WTC11 (cell line): ENCODE measurements around the gene KCNJ14. TPM values are rescaled to one million over a fixed set of nuclear protein-coding genes. Genes with fewer than 3 reads are reported as not detected.

Experiments used
- ATAC-seq: fragments of 200-7000 bp; cut with Tn5 transposase; 2 replicates; pipeline ENCODE4 v1.10.0; 2021; ENCODE audit warnings: mild to moderate bottlenecking, moderate library complexity
- CTCF ChIA-PET: fragments of 300-600 bp; sonication (Branson Sonifier 250); formaldehyde crosslinking; loops from one replicate; lab custom pipeline; 2021; ENCODE audit warnings: antibody characterized with exemption; lab: Charles Lee
- POLR2A ChIA-PET: fragments of 350-600 bp; sonication (Branson Sonifier 250); formaldehyde crosslinking; loops from one replicate; lab custom pipeline; 2021; ENCODE audit warnings: antibody characterized with exemption; lab: Charles Lee
- DNase-seq: peaks from one replicate; pipeline ENCODE4 v3.0.0; 2021; ENCODE audit warnings: low spot score
- H3K27ac Mint-ChIP-seq: 2 replicates; pipeline ENCODE4 v1.8.0; 2021; ENCODE audit warnings: mixed read lengths
- H3K27me3 Mint-ChIP-seq: 2 replicates; pipeline ENCODE4 v1.8.0; 2021; ENCODE audit warnings: low read depth, mild to moderate bottlenecking, moderate library complexity, mixed read lengths
- H3K36me3 Mint-ChIP-seq: 2 replicates; pipeline ENCODE4 v1.8.0; 2021; ENCODE audit warnings: mixed read lengths
- H3K4me1 Mint-ChIP-seq: 2 replicates; pipeline ENCODE4 v1.8.0; 2022; ENCODE audit warnings: mixed read lengths
- H3K4me3 Mint-ChIP-seq: 2 replicates; pipeline ENCODE4 v1.8.0; 2021; ENCODE audit warnings: mild to moderate bottlenecking, moderate library complexity, mixed read lengths
- H3K9me3 Mint-ChIP-seq: 2 replicates; pipeline ENCODE4 v1.8.0; 2021; ENCODE audit warnings: mixed read lengths
- CBFB ChIP-seq: sonication (generic); formaldehyde crosslinking; IDR thresholded peaks from 2 replicates; pipeline ENCODE4 v1.8.1; 2022; ENCODE audit warnings: mild to moderate bottlenecking, low read depth, missing genetic modification reagents
- EMX1 ChIP-seq: fragments of 250-450 bp; sonication (Bioruptor Pico); IDR thresholded peaks from 2 replicates; pipeline ENCODE4 v1.8.0; 2021; ENCODE audit warnings: mild to moderate bottlenecking
- FOXP1 ChIP-seq: sonication (generic); formaldehyde crosslinking; IDR thresholded peaks from 2 replicates; pipeline ENCODE4 v1.8.0; 2022; ENCODE audit warnings: missing genetic modification reagents, mild to moderate bottlenecking, moderate library complexity, borderline replicate concordance
- GABPB1 ChIP-seq: sonication (generic); formaldehyde crosslinking; IDR thresholded peaks from 2 replicates; pipeline ENCODE4 v1.8.1; 2023; ENCODE audit warnings: mild to moderate bottlenecking, missing genetic modification reagents
- GTF2I ChIP-seq: fragments of 250-450 bp; sonication (Bioruptor Pico); conservative IDR thresholded peaks from 2 replicates; pipeline ENCODE4 v1.4.0; 2021; ENCODE audit warnings: mild to moderate bottlenecking
- KAT7 ChIP-seq: sonication (generic); formaldehyde crosslinking; IDR thresholded peaks from 2 replicates; pipeline ENCODE4 v1.8.1; 2023; ENCODE audit warnings: missing genetic modification reagents, mild to moderate bottlenecking, borderline replicate concordance
- NR1H2 ChIP-seq: sonication (generic); formaldehyde crosslinking; IDR thresholded peaks from 2 replicates; pipeline ENCODE4 v1.9.0; 2021; ENCODE audit warnings: mild to moderate bottlenecking, moderate library complexity, missing genetic modification reagents
- NR2C2 ChIP-seq: sonication (generic); formaldehyde crosslinking; IDR thresholded peaks from 2 replicates; pipeline ENCODE4 v1.8.0; 2022; ENCODE audit warnings: mild to moderate bottlenecking, missing genetic modification reagents
- RELA ChIP-seq: sonication (generic); formaldehyde crosslinking; IDR thresholded peaks from 2 replicates; pipeline ENCODE4 v1.8.1; 2022; ENCODE audit warnings: missing genetic modification reagents, mild to moderate bottlenecking, borderline replicate concordance
- RORB ChIP-seq: fragments of 250-450 bp; sonication (Bioruptor Pico); IDR thresholded peaks from 2 replicates; pipeline ENCODE4 v1.9.0; 2021; ENCODE audit warnings: mild to moderate bottlenecking
- SOX15 ChIP-seq: fragments of 250-450 bp; sonication (Bioruptor Pico); IDR thresholded peaks from 2 replicates; pipeline ENCODE4 v1.9.0; 2021; ENCODE audit warnings: mild to moderate bottlenecking
- TEAD1 ChIP-seq: sonication (generic); formaldehyde crosslinking; IDR thresholded peaks from 2 replicates; pipeline ENCODE4 v1.8.0; 2022; ENCODE audit warnings: mild to moderate bottlenecking, missing genetic modification reagents
- TEAD4 ChIP-seq: sonication (generic); formaldehyde crosslinking; IDR thresholded peaks from 2 replicates; pipeline ENCODE4 v1.8.0; 2022; ENCODE audit warnings: mild to moderate bottlenecking, missing genetic modification reagents
- TP53 ChIP-seq: sonication (generic); formaldehyde crosslinking; IDR thresholded peaks from 2 replicates; pipeline ENCODE4 v1.8.1; 2023; ENCODE audit warnings: mild to moderate bottlenecking, missing genetic modification reagents
- ZNF121 ChIP-seq: sonication (generic); formaldehyde crosslinking; IDR thresholded peaks from 2 replicates; pipeline ENCODE4 v1.8.0; 2023; ENCODE audit warnings: missing genetic modification reagents
- ZNF138 ChIP-seq: sonication (generic); formaldehyde crosslinking; conservative IDR thresholded peaks from 2 replicates; pipeline ENCODE4 v1.8.1; 2022; ENCODE audit warnings: mild to moderate bottlenecking, moderate library complexity, missing genetic modification reagents
- total RNA-seq: library from RNA; stranded (reverse); gene quantifications from 3 replicates; pipeline ENCODE4 v1.2.3, GENCODE V29; 2021
- TF ChIP-seq, protein P1 (sequence below): fragments of 250-450 bp; sonication (Bioruptor Pico); conservative IDR thresholded peaks from 2 replicates; pipeline ENCODE4 v1.9.0; 2021; ENCODE audit warnings: mild to moderate bottlenecking
- TF ChIP-seq, protein P2 (sequence below): sonication (generic); formaldehyde crosslinking; IDR thresholded peaks from 2 replicates; pipeline ENCODE4 v1.8.0; 2023; ENCODE audit warnings: missing genetic modification reagents
- TF ChIP-seq, protein P3 (sequence below): sonication (generic); formaldehyde crosslinking; conservative IDR thresholded peaks from 2 replicates; pipeline ENCODE4 v1.8.1; 2023; ENCODE audit warnings: mild to moderate bottlenecking, low read depth, missing genetic modification reagents, moderate library complexity
- TF ChIP-seq, protein P4 (sequence below): sonication (generic); formaldehyde crosslinking; IDR thresholded peaks from 2 replicates; pipeline ENCODE4 v1.8.1; 2023; ENCODE audit warnings: mild to moderate bottlenecking, missing genetic modification reagents, moderate library complexity
- TF ChIP-seq, protein P5 (sequence below): sonication (generic); formaldehyde crosslinking; IDR thresholded peaks from 2 replicates; pipeline ENCODE4 v1.8.0; 2023; ENCODE audit warnings: missing genetic modification reagents, mild to moderate bottlenecking, borderline replicate concordance
- TF ChIP-seq, protein P6 (sequence below): sonication (generic); formaldehyde crosslinking; IDR thresholded peaks from 2 replicates; pipeline ENCODE4 v1.8.0; 2022; ENCODE audit warnings: mild to moderate bottlenecking, missing genetic modification reagents

The KCNJ14 gene
- total RNA-seq, 1 experiment from 2014 or later, result 1.4 TPM

DNA sequence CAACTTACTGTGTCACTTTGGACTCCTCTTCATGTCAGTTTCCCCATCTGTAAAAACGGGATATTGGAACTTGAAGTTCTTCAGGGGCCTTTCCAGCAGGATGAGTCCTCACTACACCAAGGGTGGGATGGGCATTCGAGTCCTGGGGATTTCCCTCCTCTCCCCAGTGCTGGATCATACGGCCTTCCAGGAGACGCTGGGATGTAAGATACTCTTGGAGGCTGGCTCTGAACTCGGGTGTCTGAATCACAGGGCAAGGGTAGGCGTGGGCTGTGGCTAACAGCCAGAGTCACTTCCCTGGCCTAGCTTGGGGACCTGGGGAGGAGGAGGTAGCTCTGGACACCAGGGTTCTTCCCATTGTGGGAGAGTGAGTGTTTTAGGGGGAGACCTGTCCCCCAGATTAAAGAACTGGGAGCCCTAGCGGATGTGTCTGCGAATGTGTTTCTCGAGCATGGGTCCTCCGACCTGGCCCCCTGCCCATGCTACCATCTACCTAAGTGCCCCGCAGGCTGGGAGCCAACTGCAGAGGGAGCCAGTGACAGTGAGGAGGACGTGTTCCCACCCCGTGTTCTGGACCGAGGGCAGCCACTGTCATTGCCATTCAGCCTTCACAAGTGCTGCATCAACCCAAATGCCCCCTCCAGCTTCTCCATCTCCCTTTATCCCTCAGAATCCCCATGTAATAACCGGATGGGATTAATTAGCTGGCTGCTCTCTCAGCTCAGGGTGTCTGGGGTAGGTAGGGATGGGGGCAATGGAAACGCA lies 11.4 kb downstream of the KCNJ14 start (continued):
- TF ChIP-seq, protein P1, sequence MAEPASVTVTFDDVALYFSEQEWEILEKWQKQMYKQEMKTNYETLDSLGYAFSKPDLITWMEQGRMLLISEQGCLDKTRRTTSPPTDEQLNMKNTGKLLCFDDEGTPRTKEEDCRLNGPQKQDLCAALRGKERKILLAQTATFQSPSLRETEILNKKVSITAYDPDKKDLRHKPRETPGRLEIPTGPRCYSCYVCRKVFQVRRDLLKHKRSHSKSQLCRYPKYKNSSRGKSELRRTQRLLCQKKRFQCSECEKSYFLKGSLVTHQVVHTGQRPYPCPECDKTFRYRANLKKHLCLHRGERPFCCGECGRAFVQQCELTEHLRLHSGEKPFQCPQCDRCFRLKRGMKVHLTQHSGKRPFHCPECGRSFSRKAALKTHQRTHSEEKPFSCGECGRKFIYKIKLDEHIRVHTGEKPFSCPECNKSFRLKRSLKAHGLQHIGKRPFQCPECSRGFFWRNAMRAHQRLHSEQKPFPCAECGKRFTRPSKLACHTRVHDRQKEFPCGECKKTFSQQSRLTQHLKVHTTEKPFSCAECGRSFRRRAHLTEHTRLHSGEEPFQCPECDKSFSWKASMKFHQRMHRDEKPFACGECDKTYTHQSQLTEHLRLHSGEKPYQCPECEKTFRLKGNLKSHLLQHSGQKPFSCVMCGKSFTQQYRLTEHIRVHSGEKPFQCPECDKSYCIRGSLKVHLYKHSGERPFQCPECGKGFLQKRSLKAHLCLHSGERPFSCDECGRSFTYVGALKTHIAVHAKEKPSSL (CRISPR knock-in tag), result no peak
- TF ChIP-seq, protein P2, sequence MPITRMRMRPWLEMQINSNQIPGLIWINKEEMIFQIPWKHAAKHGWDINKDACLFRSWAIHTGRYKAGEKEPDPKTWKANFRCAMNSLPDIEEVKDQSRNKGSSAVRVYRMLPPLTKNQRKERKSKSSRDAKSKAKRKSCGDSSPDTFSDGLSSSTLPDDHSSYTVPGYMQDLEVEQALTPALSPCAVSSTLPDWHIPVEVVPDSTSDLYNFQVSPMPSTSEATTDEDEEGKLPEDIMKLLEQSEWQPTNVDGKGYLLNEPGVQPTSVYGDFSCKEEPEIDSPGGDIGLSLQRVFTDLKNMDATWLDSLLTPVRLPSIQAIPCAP (CRISPR knock-in tag), result no peak
- no peak for TF ChIP-seq RELA (CRISPR knock-in tag)
- TF ChIP-seq TP53 (CRISPR knock-in tag), result no peak
- TF ChIP-seq ZNF138 (CRISPR knock-in tag), result no peak
- TF ChIP-seq, protein P3, sequence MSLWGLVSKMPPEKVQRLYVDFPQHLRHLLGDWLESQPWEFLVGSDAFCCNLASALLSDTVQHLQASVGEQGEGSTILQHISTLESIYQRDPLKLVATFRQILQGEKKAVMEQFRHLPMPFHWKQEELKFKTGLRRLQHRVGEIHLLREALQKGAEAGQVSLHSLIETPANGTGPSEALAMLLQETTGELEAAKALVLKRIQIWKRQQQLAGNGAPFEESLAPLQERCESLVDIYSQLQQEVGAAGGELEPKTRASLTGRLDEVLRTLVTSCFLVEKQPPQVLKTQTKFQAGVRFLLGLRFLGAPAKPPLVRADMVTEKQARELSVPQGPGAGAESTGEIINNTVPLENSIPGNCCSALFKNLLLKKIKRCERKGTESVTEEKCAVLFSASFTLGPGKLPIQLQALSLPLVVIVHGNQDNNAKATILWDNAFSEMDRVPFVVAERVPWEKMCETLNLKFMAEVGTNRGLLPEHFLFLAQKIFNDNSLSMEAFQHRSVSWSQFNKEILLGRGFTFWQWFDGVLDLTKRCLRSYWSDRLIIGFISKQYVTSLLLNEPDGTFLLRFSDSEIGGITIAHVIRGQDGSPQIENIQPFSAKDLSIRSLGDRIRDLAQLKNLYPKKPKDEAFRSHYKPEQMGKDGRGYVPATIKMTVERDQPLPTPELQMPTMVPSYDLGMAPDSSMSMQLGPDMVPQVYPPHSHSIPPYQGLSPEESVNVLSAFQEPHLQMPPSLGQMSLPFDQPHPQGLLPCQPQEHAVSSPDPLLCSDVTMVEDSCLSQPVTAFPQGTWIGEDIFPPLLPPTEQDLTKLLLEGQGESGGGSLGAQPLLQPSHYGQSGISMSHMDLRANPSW, result no peak
- TF ChIP-seq, protein P4, sequence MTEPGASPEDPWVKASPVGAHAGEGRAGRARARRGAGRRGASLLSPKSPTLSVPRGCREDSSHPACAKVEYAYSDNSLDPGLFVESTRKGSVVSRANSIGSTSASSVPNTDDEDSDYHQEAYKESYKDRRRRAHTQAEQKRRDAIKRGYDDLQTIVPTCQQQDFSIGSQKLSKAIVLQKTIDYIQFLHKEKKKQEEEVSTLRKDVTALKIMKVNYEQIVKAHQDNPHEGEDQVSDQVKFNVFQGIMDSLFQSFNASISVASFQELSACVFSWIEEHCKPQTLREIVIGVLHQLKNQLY, result no peak
- no peak for TF ChIP-seq GTF2I (CRISPR knock-in tag)
- TF ChIP-seq SOX15 (CRISPR knock-in tag), result no peak

DNA sequence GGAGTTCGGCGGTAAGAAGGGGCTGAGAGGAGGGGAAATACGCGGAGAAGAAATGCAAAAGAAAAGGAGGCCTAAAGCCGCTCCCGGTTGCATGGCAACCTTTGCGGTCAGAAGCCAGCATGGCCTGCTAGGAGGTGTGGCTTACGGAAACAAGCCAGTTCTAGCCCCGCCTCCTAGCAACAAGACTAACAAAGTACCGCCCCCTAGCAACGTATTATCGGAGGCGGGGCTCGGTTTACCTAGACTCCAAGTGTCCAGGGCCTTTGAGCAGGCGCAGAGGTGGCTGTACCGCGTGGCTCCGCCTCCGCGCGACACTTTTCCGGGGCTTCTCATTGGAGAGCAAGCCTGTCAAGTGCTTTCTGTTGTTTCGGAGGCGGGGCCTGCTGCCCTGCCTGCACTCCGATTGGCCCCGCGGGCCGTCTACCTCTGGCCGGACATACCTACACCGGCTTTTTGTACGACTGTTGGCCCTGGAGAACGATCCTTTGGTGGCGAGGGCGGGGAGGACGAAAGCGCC lies 13.5 kb downstream of the KCNJ14 start:
- Mint-ChIP-seq H3K27ac (peak overlapping the region; percentile 85), H3K27me3 (peaks cover 23% of the 10 kb centered on the region), H3K9me3 (no peaks in the 10 kb centered on the region), H3K4me3 (peak overlapping the region; percentile 82), H3K4me1 (peaks cover 8% of the 10 kb centered on the region), H3K36me3 (peaks cover 32% of the 10 kb centered on the region)
- ATAC-seq (peak; percentile 93), DNase-seq (peak; percentile 100)
- ChIA-PET POLR2A (no interaction called here), CTCF (interaction anchor here (0.7 to 1.5 kb wide), 3 partner anchors 21 to 78 kb away, joined by 4 to 5 read pairs (median 5); partner anchors contain the start of gene KDELR1)
- TF ChIP-seq EMX1 (CRISPR knock-in tag), result no peak
- no peak for TF ChIP-seq NR1H2
- no peak for TF ChIP-seq GTF2I (CRISPR knock-in tag)
- TF ChIP-seq TEAD1, result no peak
- TF ChIP-seq KAT7 (CRISPR knock-in tag), result no peak
- TF ChIP-seq RORB (CRISPR knock-in tag), result no peak
- TF ChIP-seq ZNF121 (CRISPR knock-in tag), result no peak
- TF ChIP-seq NR2C2 (CRISPR knock-in tag), result no peak
- no peak for TF ChIP-seq TEAD4 (CRISPR knock-in tag)
- TF ChIP-seq, protein P5, sequence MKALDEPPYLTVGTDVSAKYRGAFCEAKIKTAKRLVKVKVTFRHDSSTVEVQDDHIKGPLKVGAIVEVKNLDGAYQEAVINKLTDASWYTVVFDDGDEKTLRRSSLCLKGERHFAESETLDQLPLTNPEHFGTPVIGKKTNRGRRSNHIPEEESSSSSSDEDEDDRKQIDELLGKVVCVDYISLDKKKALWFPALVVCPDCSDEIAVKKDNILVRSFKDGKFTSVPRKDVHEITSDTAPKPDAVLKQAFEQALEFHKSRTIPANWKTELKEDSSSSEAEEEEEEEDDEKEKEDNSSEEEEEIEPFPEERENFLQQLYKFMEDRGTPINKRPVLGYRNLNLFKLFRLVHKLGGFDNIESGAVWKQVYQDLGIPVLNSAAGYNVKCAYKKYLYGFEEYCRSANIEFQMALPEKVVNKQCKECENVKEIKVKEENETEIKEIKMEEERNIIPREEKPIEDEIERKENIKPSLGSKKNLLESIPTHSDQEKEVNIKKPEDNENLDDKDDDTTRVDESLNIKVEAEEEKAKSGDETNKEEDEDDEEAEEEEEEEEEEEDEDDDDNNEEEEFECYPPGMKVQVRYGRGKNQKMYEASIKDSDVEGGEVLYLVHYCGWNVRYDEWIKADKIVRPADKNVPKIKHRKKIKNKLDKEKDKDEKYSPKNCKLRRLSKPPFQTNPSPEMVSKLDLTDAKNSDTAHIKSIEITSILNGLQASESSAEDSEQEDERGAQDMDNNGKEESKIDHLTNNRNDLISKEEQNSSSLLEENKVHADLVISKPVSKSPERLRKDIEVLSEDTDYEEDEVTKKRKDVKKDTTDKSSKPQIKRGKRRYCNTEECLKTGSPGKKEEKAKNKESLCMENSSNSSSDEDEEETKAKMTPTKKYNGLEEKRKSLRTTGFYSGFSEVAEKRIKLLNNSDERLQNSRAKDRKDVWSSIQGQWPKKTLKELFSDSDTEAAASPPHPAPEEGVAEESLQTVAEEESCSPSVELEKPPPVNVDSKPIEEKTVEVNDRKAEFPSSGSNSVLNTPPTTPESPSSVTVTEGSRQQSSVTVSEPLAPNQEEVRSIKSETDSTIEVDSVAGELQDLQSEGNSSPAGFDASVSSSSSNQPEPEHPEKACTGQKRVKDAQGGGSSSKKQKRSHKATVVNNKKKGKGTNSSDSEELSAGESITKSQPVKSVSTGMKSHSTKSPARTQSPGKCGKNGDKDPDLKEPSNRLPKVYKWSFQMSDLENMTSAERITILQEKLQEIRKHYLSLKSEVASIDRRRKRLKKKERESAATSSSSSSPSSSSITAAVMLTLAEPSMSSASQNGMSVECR (CRISPR knock-in tag), result no peak
- TF ChIP-seq, protein P6, sequence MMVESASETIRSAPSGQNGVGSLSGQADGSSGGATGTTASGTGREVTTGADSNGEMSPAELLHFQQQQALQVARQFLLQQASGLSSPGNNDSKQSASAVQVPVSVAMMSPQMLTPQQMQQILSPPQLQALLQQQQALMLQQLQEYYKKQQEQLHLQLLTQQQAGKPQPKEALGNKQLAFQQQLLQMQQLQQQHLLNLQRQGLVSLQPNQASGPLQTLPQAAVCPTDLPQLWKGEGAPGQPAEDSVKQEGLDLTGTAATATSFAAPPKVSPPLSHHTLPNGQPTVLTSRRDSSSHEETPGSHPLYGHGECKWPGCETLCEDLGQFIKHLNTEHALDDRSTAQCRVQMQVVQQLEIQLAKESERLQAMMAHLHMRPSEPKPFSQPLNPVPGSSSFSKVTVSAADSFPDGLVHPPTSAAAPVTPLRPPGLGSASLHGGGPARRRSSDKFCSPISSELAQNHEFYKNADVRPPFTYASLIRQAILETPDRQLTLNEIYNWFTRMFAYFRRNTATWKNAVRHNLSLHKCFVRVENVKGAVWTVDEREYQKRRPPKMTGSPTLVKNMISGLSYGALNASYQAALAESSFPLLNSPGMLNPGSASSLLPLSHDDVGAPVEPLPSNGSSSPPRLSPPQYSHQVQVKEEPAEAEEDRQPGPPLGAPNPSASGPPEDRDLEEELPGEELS (CRISPR knock-in tag), result no peak
- no peak for TF ChIP-seq FOXP1 (CRISPR knock-in tag)
- TF ChIP-seq CBFB (CRISPR knock-in tag), result no peak
- no peak for TF ChIP-seq GABPB1 (CRISPR knock-in tag)
